GM21360 (cell line): ENCODE results near the gene KDM5A.
A peak's percentile ranks its signal among the peaks of the same experiment; 100 is the strongest.
"Not testable (repeated sequence)": the region's sequence is repeated elsewhere in the genome, so short reads cannot be mapped to it uniquely, and the experiment has no call there.

Experiments
- ATAC-seq: cut with Tn5 transposase; IDR thresholded peaks from one replicate; pipeline ENCODE4 v1.9.1; 2021; ENCODE audit warnings: mild to moderate bottlenecking, moderate library complexity; ENCODE audit not compliant: unreplicated experiment

The KDM5A gene

DNA sequence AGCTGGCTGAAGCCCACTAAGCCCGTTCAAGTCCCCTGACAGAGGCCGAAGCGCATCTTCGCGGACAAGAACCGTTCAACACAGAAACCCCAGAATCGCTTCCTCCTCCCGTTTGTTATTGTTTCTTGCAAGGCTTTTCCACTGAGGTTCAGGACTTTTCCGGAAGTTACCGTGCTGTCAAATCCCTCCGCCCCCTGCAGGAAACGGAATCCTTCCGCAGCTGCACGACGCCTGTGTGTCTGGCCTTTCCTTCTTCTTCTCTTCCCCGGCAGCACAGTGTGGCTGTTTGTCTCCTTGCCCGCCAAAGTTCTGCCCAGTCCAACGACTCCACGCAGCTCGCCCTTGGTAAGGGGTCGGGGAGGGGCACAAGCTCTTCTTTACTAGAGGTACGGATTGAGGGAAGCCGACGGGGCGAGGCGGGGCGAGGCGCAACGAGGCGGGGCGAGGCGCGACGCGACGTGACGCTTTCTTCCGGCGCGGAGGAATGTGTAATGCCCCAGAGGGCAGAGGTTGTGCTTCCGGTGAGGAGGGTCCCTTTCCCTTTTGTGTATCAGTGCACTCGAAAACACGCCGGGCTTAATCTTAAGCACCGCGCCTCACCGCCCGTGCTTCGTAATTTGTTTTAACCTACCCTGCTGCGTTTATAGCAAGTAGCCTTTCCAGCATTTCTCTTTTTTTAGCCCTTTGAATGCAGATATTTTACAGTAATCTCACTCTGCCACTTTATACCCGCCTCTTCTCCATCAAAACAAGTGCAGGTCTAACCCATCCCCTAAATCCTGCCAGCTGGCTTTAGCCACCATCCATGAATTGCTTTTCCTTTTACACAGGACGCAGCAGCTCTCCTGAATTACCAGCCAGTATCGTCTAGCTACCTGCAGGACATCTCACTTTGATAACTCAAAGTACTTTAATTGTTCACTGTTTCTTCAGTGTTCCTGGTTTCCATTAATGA is at the start of gene KDM5A:
TSS of gene KDM5A (minus strand) at position 179 of the 955 bp plus-strand sequence. CDS start 229 bp downstream, outside the sequence.
- peak; percentile 69 for ATAC-seq

- not testable (repeated sequence) for ATAC-seq
Measured at GRCh38 chr12:435737-436136, 46.6 kb upstream of the KDM5A start.

GRCh38 chr12:422526-422925 is 33.4 kb upstream of the KDM5A start:
- ATAC-seq = no peak

- no peak for ATAC-seq
Measured at GRCh38 chr12:418432-418831, 29.3 kb upstream of the KDM5A start.

- ATAC-seq = no peak
Measured at GRCh38 chr12:414859-415258, 25.7 kb upstream of the KDM5A start.

GRCh38 chr12:402029-402389 is 12.9 kb upstream of the KDM5A start:
- ATAC-seq = no peak

DNA sequence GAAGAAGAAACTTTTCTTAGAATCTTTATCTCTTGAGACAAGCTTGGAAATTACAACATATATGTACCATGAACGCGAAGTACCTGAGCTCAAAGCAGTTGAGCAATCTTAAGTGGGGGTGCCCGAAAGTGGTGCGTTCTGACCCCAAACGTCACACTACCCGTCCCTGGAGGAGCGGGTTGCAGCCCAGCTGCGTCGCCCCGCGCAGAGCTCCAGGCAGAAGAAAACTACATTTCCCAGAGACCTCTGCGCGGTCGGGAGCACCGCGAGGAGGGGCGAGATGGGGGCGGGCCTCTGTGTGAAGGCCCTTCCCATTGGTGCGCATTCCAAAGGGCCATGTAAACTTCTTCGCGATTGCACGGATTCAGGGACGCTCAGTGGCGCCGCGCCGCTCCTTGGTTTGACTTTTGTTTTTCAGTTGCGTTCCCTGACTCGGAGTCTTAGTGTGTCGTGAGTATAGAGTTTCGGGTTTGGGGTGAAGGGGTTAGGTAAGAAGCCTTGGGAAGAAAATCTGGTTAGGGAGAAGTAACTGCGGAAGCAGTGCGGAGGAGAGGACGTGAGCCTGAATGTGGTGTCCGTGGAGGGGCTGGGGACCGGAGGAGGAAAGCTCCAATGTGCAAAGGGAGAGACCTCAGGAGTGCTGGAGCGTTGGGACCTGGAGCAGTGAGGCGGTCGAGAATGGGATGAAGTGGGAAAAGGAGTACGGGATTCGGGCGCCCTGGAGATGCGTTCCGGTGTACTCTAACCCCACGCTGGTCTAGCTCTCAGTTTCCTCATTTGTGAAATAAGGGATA is 12.3 kb upstream of the KDM5A start, which contains the start of gene CCDC77:
TSS of gene CCDC77 (plus strand) at position 410 of the 794 bp plus-strand sequence. CDS start 7,740 bp downstream, outside the sequence.
- ATAC-seq = peak; percentile 99

DNA sequence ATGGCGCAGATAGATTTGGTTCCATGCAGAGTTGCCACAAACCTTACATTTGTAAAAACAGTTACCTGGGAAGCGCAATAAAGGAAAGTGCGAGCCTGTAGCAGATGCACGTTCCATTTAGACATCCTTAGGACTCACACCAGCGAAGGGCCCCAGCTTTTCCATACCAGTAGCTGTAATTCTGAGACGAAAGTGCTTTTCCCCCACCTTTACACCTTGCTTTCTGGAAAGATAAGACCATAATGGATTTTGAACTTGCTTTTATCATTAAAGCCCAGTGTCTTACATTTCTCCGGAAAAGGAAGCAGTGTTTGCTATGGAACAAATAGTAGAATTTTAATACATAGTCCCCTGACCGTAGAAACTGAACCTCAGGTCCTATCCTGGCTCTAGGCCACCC is 11.7 kb upstream of the KDM5A start:
- no peak for ATAC-seq

GRCh38 chr12:388541-389141 is 479 bp downstream of the KDM5A start:
- ATAC-seq = peak; percentile 38

GRCh38 chr12:388012-388411 is 1.1 kb downstream of the KDM5A start:
- no peak for ATAC-seq

GRCh38 chr12:386651-387050 is 2.5 kb downstream of the KDM5A start:
- ATAC-seq = no peak

GRCh38 chr12:370739-371485 is 18.2 kb downstream of the KDM5A start:
- ATAC-seq = not testable (repeated sequence)

DNA sequence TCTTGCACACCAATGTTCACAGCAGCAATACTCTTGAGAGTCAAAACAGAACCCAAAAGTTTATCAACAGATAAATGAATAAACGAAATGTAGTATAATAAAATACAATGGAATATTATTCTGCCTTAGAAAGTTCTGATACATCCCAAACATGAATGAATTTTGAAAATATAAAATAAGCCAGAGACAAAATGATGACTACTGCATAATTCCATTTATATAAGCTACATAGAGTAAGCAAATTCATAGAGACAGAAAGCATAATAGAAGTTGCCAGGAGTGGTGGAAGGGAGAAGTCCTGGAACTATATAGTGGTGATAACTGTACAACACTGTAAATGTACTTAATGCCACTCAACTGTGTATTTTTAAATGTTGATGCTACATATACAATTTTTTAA is 21.1 kb downstream of the KDM5A start:
- ATAC-seq = no peak

DNA sequence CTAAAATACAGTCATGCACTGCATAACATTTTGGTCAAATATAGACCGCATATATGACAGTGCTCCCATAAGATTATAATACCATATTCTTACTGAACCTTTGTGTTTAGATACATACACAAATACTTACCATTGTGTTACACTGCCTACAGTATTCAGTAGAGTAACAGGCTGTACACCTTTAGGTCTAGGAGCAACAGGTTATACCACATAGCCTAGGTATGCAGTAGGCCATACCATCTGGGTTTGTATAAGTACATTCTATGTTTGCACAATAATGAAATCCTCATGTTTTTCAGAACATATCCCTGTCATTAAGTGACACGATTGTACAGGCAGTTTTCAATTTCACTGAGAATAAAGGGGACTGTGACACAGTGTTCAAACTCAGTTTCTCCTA is 22.3 kb downstream of the KDM5A start:
- no peak for ATAC-seq

GRCh38 chr12:359091-359490 is 30.0 kb downstream of the KDM5A start:
- ATAC-seq = no peak

- no peak for ATAC-seq
Measured at GRCh38 chr12:356276-356988, 32.7 kb downstream of the KDM5A start.

- ATAC-seq = not testable (repeated sequence)
Measured at GRCh38 chr12:351197-351596, 37.9 kb downstream of the KDM5A start.

DNA sequence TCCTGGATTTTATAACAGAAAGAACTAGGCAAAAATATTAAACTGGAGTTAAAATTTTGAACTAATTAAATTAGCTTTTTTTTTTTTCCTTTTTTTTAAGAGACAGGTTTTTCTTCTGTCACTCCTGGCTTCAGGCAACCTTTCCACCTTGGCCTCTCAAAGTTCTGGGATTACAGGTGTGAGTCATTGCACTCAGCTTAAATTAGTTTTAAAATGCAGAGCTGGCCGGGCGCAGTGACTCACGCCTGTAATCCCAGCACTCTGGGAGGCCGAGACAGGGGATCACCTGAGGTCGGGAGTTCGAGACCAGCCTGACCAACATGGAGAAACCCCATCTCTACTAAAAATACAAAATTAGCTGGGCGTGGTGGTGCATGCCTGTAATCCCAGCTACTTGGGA is 39.5 kb downstream of the KDM5A start:
- not testable (repeated sequence) for ATAC-seq

GRCh38 chr12:343036-343435 is 46.1 kb downstream of the KDM5A start:
- not testable (repeated sequence) for ATAC-seq

DNA sequence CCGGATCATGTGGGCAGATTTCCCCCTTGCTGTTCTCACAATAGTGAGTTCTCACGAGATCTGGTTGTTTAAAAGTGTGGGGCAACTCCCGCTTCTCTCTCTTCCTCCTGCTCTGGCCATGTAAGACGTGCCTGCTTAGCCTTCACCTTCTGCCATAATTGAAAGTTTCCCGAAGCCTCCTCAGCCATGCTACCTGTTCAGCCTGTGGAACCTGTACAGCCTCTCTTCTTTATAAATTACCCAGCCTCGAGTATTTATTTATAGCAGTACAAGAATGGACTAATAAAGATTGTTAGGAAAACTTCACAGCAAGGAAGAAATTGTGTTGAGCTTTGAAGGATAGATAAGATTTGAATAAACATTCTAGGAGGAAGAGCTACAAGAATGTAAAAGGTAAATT is 52.1 kb downstream of the KDM5A start:
- ATAC-seq = no peak
